Endothelial cell of umbilical vein (primary cell): ENCODE measurements around the gene LDLRAD4. TPM values are rescaled to one million over a fixed set of nuclear protein-coding genes. Genes with fewer than 3 reads are reported as not detected.

Experiments
- BruUV-seq: library from RNA; stranded (reverse); fragments of 400-500 nt; replicated peaks from 2 replicates; lab custom pipeline; 2021; lab: Mats Ljungman, UMichigan
- CTCF ChIA-PET: fragments of 300-600, 350-600 bp; sonication (Branson Sonifier 250); formaldehyde crosslinking; loops from one replicate; lab custom pipeline; 2021; ENCODE audit warnings: antibody characterized with exemption, inconsistent platforms; lab: Charles Lee
- POLR2A ChIA-PET: fragments of 300-600, 350-600 bp; sonication (Branson Sonifier 250); formaldehyde crosslinking; loops from one replicate; lab custom pipeline; 2021; ENCODE audit warnings: antibody characterized with exemption, inconsistent platforms; lab: Charles Lee
- DNase-seq: peaks from one replicate; pipeline ENCODE4 v3.0.0-alpha.2; 2011; ENCODE audit warnings: low read depth, low spot score
- FAIRE-seq: peaks from 2 replicates; lab custom pipeline; 2011; peaks lifted over from hg19 to GRCh38; lab: Jason Lieb, UNC
- H2AFZ ChIP-seq: 2 replicates; pipeline ENCODE4 v1.6.0; 2012; ENCODE audit warnings: low read depth, low read length, control low read depth, inconsistent platforms
- H3K27ac ChIP-seq: 2 replicates; pipeline ENCODE4 v1.5.1; 2011; ENCODE audit warnings: low read depth, mild to moderate bottlenecking, control low read depth, low read length, moderate library complexity; ENCODE audit not compliant: insufficient read depth
- H3K27me3 ChIP-seq, 2 experiments: 2 replicates each; pipeline versions ENCODE4 v1.6.0 to v1.6.1; 2011; ENCODE audit warnings: low read length in 2 of 2, mixed read lengths in 1 of 2; ENCODE audit not compliant: control insufficient read depth in 2 of 2, insufficient read depth in 2 of 2
- H3K36me3 ChIP-seq, 2 experiments: 2 replicates in 1 of 2; 3 replicates in 1 of 2; pipeline ENCODE4 v1.5.1; 2011; ENCODE audit warnings: low read length in 2 of 2, mild to moderate bottlenecking in 1 of 2, moderate library complexity in 1 of 2; ENCODE audit not compliant: control insufficient read depth in 2 of 2, insufficient read depth in 2 of 2; ENCODE audit errors: extremely low read depth in 1 of 2
- H3K4me1 ChIP-seq: 3 replicates; pipeline ENCODE4 v1.5.1; 2011; ENCODE audit warnings: mild to moderate bottlenecking, low read length; ENCODE audit not compliant: control insufficient read depth, insufficient read depth; ENCODE audit errors: extremely low read depth
- H3K4me2 ChIP-seq: 2 replicates; pipeline ENCODE4 v1.6.1; 2011; ENCODE audit warnings: low read length, control low read depth, mixed read lengths; ENCODE audit not compliant: insufficient read depth
- H3K4me3 ChIP-seq, 3 experiments: fragments of 200-600 bp in 1 of 3; sonication (generic), shearing (Covaris generic) in 1 of 3; replicated peaks in 1 of 3; 2 replicates each; pipeline ENCODE4 v1.5.1; 2011 to 2016; ENCODE audit warnings: control low read depth in 3 of 3, low read length in 3 of 3, mild to moderate bottlenecking in 2 of 3, inconsistent platforms in 1 of 3, low read depth in 1 of 3, moderate library complexity in 1 of 3; ENCODE audit not compliant: insufficient read depth in 1 of 3
- H3K79me2 ChIP-seq: 2 replicates; pipeline ENCODE4 v1.6.0; 2012; ENCODE audit warnings: low read length, inconsistent platforms; ENCODE audit not compliant: control insufficient read depth, insufficient read depth
- H3K9ac ChIP-seq: replicated peaks from 2 replicates; pipeline ENCODE3; 2011; ENCODE audit warnings: low read length, control low read depth; ENCODE audit not compliant: insufficient read depth; ENCODE audit errors: extremely low read depth
- H3K9me1 ChIP-seq: replicated peaks from 3 replicates; pipeline ENCODE4 v1.6.0; 2011; ENCODE audit warnings: mild to moderate bottlenecking, low read length; ENCODE audit not compliant: control insufficient read depth, insufficient read depth; ENCODE audit errors: extremely low read depth
- H3K9me3 ChIP-seq: replicated peaks from 2 replicates; pipeline ENCODE4 v1.5.1; 2012; ENCODE audit warnings: low read length, inconsistent platforms; ENCODE audit not compliant: control insufficient read depth, insufficient read depth
- H4K20me1 ChIP-seq: replicated peaks from 2 replicates; pipeline ENCODE3; 2011; ENCODE audit warnings: mild to moderate bottlenecking, low read length; ENCODE audit not compliant: control insufficient read depth, insufficient read depth; ENCODE audit errors: extremely low read depth
- CTCF ChIP-seq, 2 donors: IDR thresholded peaks; 1 replicate in 1 of 2; 2 replicates in 1 of 2; pipeline ENCODE4 v1.5.1; 2011; ENCODE audit warnings: low read length in 2 of 2, mild to moderate bottlenecking in 2 of 2, moderate library complexity in 2 of 2, control low read depth in 1 of 2, inconsistent platforms in 1 of 2, low read depth in 1 of 2; ENCODE audit not compliant: insufficient read depth in 1 of 2; ENCODE audit errors: extremely low read depth in 1 of 2
- EZH2 ChIP-seq: IDR thresholded peaks from 2 replicates; pipeline ENCODE4 v1.6.1; 2012; ENCODE audit warnings: borderline replicate concordance, low read depth, mild to moderate bottlenecking, moderate library complexity, low read length, inconsistent platforms; ENCODE audit not compliant: severe bottlenecking
- FOS ChIP-seq: IDR thresholded peaks from 2 replicates; pipeline ENCODE4 v1.6.1; 2011; ENCODE audit warnings: mild to moderate bottlenecking, low read length, moderate library complexity, borderline replicate concordance; ENCODE audit not compliant: insufficient read depth
- GATA2 ChIP-seq: IDR thresholded peaks from 2 replicates; pipeline ENCODE4 v1.7.0; 2011; ENCODE audit warnings: low read depth, mild to moderate bottlenecking, moderate library complexity, mixed read lengths, low read length; ENCODE audit not compliant: insufficient read length, insufficient read depth
- JUN ChIP-seq: IDR thresholded peaks from 2 replicates; pipeline ENCODE4 v1.6.1; 2011; ENCODE audit warnings: borderline replicate concordance, low read depth; ENCODE audit not compliant: insufficient read length, insufficient read depth
- MYC ChIP-seq: IDR thresholded peaks from one replicate; pipeline ENCODE4 v1.6.1; 2011; ENCODE audit warnings: mild to moderate bottlenecking, low read depth, low read length
- POLR2A ChIP-seq: IDR thresholded peaks from 2 replicates; pipeline ENCODE4 v1.6.1; 2012; ENCODE audit warnings: low read depth, mild to moderate bottlenecking, control low read depth, low read length
- POLR2AphosphoS5 ChIP-seq: IDR thresholded peaks from 2 replicates; pipeline ENCODE4 v1.6.1; 2012; ENCODE audit warnings: low read depth, mild to moderate bottlenecking, control low read depth, low read length, moderate library complexity; ENCODE audit not compliant: insufficient read depth
- dilution Hi-C: fragments of 300-500 bp; cut with MboI; formaldehyde crosslinking; loops from one replicate; pipeline ENCODE4 v1.15.0; 2019; ENCODE audit warnings: low sequenced_read_pairs; ENCODE audit not compliant: extremely low pct_ligation_motif_present
- intact Hi-C: fragments of 100-400 bp; cut with micrococcal nuclease; formaldehyde crosslinking; loops from one replicate; pipeline ENCODE4 v1.10.0; 2022
- polyA plus RNA-seq, 4 experiments: library from polyadenylated mRNA; depleted of rRNA in 3 of 4; stranded (reverse) in 3 of 4; unstranded in 1 of 4; fragments of >200 nt; gene quantifications; 2 replicates each; pipeline versions ENCODE4 v1.2.1 to v1.2.3, GENCODE V29; 2011 to 2012; ENCODE audit warnings: missing spikeins in 1 of 4
- total RNA-seq: library from RNA; stranded (reverse); gene quantifications from 2 replicates; pipeline ENCODE4 v1.2.3, GENCODE V29; 2021
- TF ChIP-seq, protein P1 (sequence below): IDR thresholded peaks from 2 replicates; pipeline ENCODE4 v1.6.1; 2011; ENCODE audit not compliant: insufficient read depth, insufficient read length

LDLRAD4 gene
- total and polyA plus RNA-seq, 2 donors (not counting 3 experiments of a cell fraction or from before 2014, with no cell fraction given), result 5.2 to 6.5 TPM

- Histone ChIP-seq H3K4me1 (no peaks in the 10 kb centered on the region), H3K9ac (no peak overlapping the region), H4K20me1 (no peaks in the 10 kb centered on the region), H3K27me3 (no peaks in the 10 kb centered on the region), H3K4me3 (no peak overlapping the region), H3K9me3 (no peaks in the 10 kb centered on the region), H3K27ac (no peak overlapping the region), H3K79me2 (no peaks in the 10 kb centered on the region), H3K9me1 (no peaks in the 10 kb centered on the region), H3K36me3 (no peaks in the 10 kb centered on the region), H3K4me2 (no peak overlapping the region), H2AFZ (no peak overlapping the region)
- DNase-seq (no peak), FAIRE-seq (no peak)
- dilution Hi-C loops, result no loop called here
- ChIA-PET POLR2A (no interaction called here), CTCF (no interaction called here)
- intact Hi-C loops, result no loop called here
- TF ChIP-seq, protein P1, sequence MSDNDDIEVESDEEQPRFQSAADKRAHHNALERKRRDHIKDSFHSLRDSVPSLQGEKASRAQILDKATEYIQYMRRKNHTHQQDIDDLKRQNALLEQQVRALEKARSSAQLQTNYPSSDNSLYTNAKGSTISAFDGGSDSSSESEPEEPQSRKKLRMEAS, result no peak
- no peak for TF ChIP-seq FOS
- no peak for TF ChIP-seq POLR2A
- no peak for TF ChIP-seq GATA2
- no peak for TF ChIP-seq CTCF (IDR thresholded peaks at IDR 0.05; ENCODE audit: extremely low read depth in 1 of 2, insufficient read depth in 1 of 2, low read depth in 1 of 2, low read length in 2 of 2)
- no peak for TF ChIP-seq EZH2
- no peak for TF ChIP-seq POLR2AphosphoS5
- TF ChIP-seq MYC, result no peak
- TF ChIP-seq JUN, result no peak
- no TSS peak for BruUV-seq
Measured at GRCh38 chr18:13398631-13399030, 180.1 kb downstream of the LDLRAD4 start.
